Stimulated activated CD8-positive, alpha-beta memory T cell treated with anti-CD3 and anti-CD28 coated beads, Interleukin-12 subunit alpha, Interleukin-12 subunit beta, amount 100 ng/mL, for 24 hours (primary cell): Measurements from ENCODE around the gene RWDD4.
"Not testable (repeated sequence)": the region's sequence is repeated elsewhere in the genome, so short reads cannot be mapped to it uniquely, and the experiment has no call there.

ENCODE experiments used
- DNase-seq: peaks from one replicate; pipeline ENCODE4 v3.0.0-alpha.2; 2020; ENCODE audit errors: extremely low read depth

The RWDD4 gene

GRCh38 chr4:183635741-183636140, 23.2 kb downstream of the RWDD4 start:
- no peak for DNase-seq

GRCh38 chr4:183635321-183635720, 23.7 kb downstream of the RWDD4 start:
- no peak for DNase-seq

GRCh38 chr4:183633476-183634400, 25.2 kb downstream of the RWDD4 start:
- DNase-seq: no peak

- no peak for DNase-seq
These were observed 26.3 kb downstream of the RWDD4 start for GRCh38 chr4:183632689-183633088.

GRCh38 chr4:183631577-183632198, 27.3 kb downstream of the RWDD4 start:
- DNase-seq: no peak

GRCh38 chr4:183627979-183628588, 30.9 kb downstream of the RWDD4 start:
- no peak for DNase-seq

- not testable (repeated sequence) for DNase-seq
These were observed 31.7 kb downstream of the RWDD4 start for GRCh38 chr4:183627286-183627685.

GRCh38 chr4:183626168-183626567, 32.8 kb downstream of the RWDD4 start:
- DNase-seq: no peak

GRCh38 chr4:183624548-183624947, 34.4 kb downstream of the RWDD4 start:
- DNase-seq: no peak

GRCh38 chr4:183621875-183622274, 37.1 kb downstream of the RWDD4 start:
- DNase-seq: no peak

- DNase-seq: no peak
These were observed 38.6 kb downstream of the RWDD4 start for GRCh38 chr4:183620421-183620820.

- no peak for DNase-seq
These were observed 40.3 kb downstream of the RWDD4 start for GRCh38 chr4:183618681-183619080.

- no peak for DNase-seq
These were observed 41.9 kb downstream of the RWDD4 start for GRCh38 chr4:183617075-183617474.

GRCh38 chr4:183612329-183613250, 46.4 kb downstream of the RWDD4 start:
- DNase-seq: no peak

- no peak for DNase-seq
These were observed 47.7 kb downstream of the RWDD4 start for GRCh38 chr4:183611210-183611830.

GRCh38 chr4:183610613-183611012, 48.4 kb downstream of the RWDD4 start:
- DNase-seq: no peak

- DNase-seq: no peak
These were observed 49.0 kb downstream of the RWDD4 start for GRCh38 chr4:183610033-183610432.

- no peak for DNase-seq
These were observed 49.8 kb downstream of the RWDD4 start for GRCh38 chr4:183609151-183609550.

GRCh38 chr4:183607894-183608293, 51.1 kb downstream of the RWDD4 start:
- no peak for DNase-seq

GRCh38 chr4:183602557-183603027, 56.4 kb downstream of the RWDD4 start:
- DNase-seq: no peak

- DNase-seq: no peak
These were observed 57.6 kb downstream of the RWDD4 start for GRCh38 chr4:183601381-183601780.
